Spinal cord (tissue), 10 donors: ENCODE results near the gene KCTD3. TPM values are rescaled to one million over a fixed set of nuclear protein-coding genes. Genes with fewer than 3 reads are reported as not detected.

ENCODE experiments used
- DNase-seq, 6 donors: peaks; one replicate each; pipeline versions ENCODE4 v3.0.0 to v3.0.0-alpha.2; 2013 to 2015; ENCODE audit warnings: low spot score in 6 of 6, low read depth in 4 of 6
- H3K27ac ChIP-seq: one replicate; pipeline ENCODE4 v1.5.1; 2013; ENCODE audit warnings: low read depth, low read length, control low read depth
- H3K27me3 ChIP-seq: one replicate; pipeline ENCODE4 v1.6.1; 2013; ENCODE audit warnings: low read length; ENCODE audit not compliant: control insufficient read depth, insufficient read depth
- H3K36me3 ChIP-seq: one replicate; pipeline ENCODE4 v1.6.1; 2013; ENCODE audit warnings: low read length; ENCODE audit not compliant: control insufficient read depth, insufficient read depth
- H3K4me1 ChIP-seq: one replicate; pipeline ENCODE4 v1.6.1; 2013; ENCODE audit warnings: low read length; ENCODE audit not compliant: control insufficient read depth, insufficient read depth
- H3K4me3 ChIP-seq: one replicate; pipeline ENCODE4 v1.5.1; 2013; ENCODE audit warnings: low read depth, low read length, control low read depth
- H3K9me3 ChIP-seq: one replicate; pipeline ENCODE4 v1.6.1; 2013; ENCODE audit warnings: low read length; ENCODE audit not compliant: control insufficient read depth, insufficient read depth
- WGBS: methylation state at CpG from one replicate; pipeline ENCODE4 v1.1.5; 2013; ENCODE audit warnings: missing lambda C conversion rate; ENCODE audit not compliant: insufficient coverage; 5-methylcytosine and 5-hydroxymethylcytosine counted together
- polyA plus RNA-seq, 2 donors: library from polyadenylated mRNA; unstranded; fragments of 120-200 nt; gene quantifications; one replicate each; pipeline ENCODE4 v1.2.1, GENCODE V29; 2013; ENCODE audit not compliant: insufficient read length in 2 of 2
- total RNA-seq, 2 donors: library from RNA; depleted of rRNA in 1 of 2; stranded (reverse); fragments of 120-200 nt in 1 of 2; fragments of >200 nt in 1 of 2; gene quantifications; one replicate each; pipeline versions ENCODE4 v1.2.3 to v1.2.4, GENCODE V29; 2013 to 2014
- donor health status: healthy.

KCTD3 gene
- total and polyA plus RNA-seq, 4 donors, result 56.0 to 85.5 (median 70.5) TPM

GRCh38 chr1:215617979-215618378, 50.9 kb downstream of the KCTD3 start:
- H3K4me3 ChIP-seq, result no peak overlapping the region
- WGBS, result no CpG with 5 or more reads among the region's 1 CpG

GRCh38 chr1:215623162-215623561, 56.1 kb downstream of the KCTD3 start:
- no CpG with 5 or more reads among the region's 4 CpGs for WGBS
- Histone ChIP-seq H3K27me3 (no peaks in the 10 kb centered on the region), H3K9me3 (no peaks in the 10 kb centered on the region), H3K4me3 (no peak overlapping the region), H3K27ac (no peak overlapping the region), H3K4me1 (no peaks in the 10 kb centered on the region), H3K36me3 (no peaks in the 10 kb centered on the region)
- peak in 1 of 6 donors; percentile 11 for DNase-seq

More at GRCh38 chr1:215617979-215618378, 50.9 kb downstream of the KCTD3 start:
- Histone ChIP-seq H3K27me3 (no peaks in the 10 kb centered on the region), H3K9me3 (peaks cover 2% of the 10 kb centered on the region), H3K4me1 (no peaks in the 10 kb centered on the region), H3K27ac (no peak overlapping the region), H3K36me3 (peaks cover 11% of the 10 kb centered on the region)
- no peak for DNase-seq

GRCh38 chr1:215625949-215626348, 58.8 kb downstream of the KCTD3 start:
- DNase-seq, result no peak
- Histone ChIP-seq H3K9me3 (no peaks in the 10 kb centered on the region), H3K4me1 (no peaks in the 10 kb centered on the region), H3K4me3 (no peak overlapping the region), H3K27me3 (no peaks in the 10 kb centered on the region), H3K27ac (no peak overlapping the region), H3K36me3 (no peaks in the 10 kb centered on the region)

GRCh38 chr1:215631040-215631439, 63.9 kb downstream of the KCTD3 start:
- Histone ChIP-seq H3K4me1 (no peaks in the 10 kb centered on the region), H3K27ac (no peak overlapping the region), H3K9me3 (no peaks in the 10 kb centered on the region), H3K27me3 (no peaks in the 10 kb centered on the region), H3K36me3 (no peaks in the 10 kb centered on the region), H3K4me3 (no peak overlapping the region)
- WGBS, result 91% methylated on average over 1 of the region's 1 CpG
- no peak for DNase-seq

- Histone ChIP-seq H3K36me3 (no peaks in the 10 kb centered on the region), H3K27ac (no peak overlapping the region), H3K27me3 (no peaks in the 10 kb centered on the region), H3K9me3 (no peaks in the 10 kb centered on the region), H3K4me1 (peaks cover 2% of the 10 kb centered on the region), H3K4me3 (no peak overlapping the region)
- DNase-seq, result peak in 1 of 6 donors; percentile 7
- WGBS, result 75% methylated on average over 1 of the region's 3 CpGs
Measured at GRCh38 chr1:215631489-215631888, 64.4 kb downstream of the KCTD3 start.

- Histone ChIP-seq H3K9me3 (no peaks in the 10 kb centered on the region), H3K4me1 (peaks cover 4% of the 10 kb centered on the region), H3K4me3 (no peak overlapping the region), H3K36me3 (no peaks in the 10 kb centered on the region), H3K27me3 (no peaks in the 10 kb centered on the region), H3K27ac (no peak overlapping the region)
- no peak for DNase-seq
- WGBS, result 100% methylated on average over 4 of the region's 6 CpGs
Measured at GRCh38 chr1:215635827-215636226, 68.7 kb downstream of the KCTD3 start.

GRCh38 chr1:215636258-215636965, 69.3 kb downstream of the KCTD3 start:
- H3K27me3 ChIP-seq, result no peaks in the 10 kb centered on the region
- no peaks in the 10 kb centered on the region for H3K9me3 ChIP-seq
- 57% methylated on average over 5 of the region's 9 CpGs for WGBS
- H3K4me1 ChIP-seq, result peaks cover 4% of the 10 kb centered on the region
- peak overlapping the region; percentile 0 for H3K27ac ChIP-seq
- peak in 1 of 6 donors; percentile 15 for DNase-seq
- H3K4me3 ChIP-seq, result no peak overlapping the region
- no peaks in the 10 kb centered on the region for H3K36me3 ChIP-seq

- peak in 5 of 6 donors; percentile 13 to 76 (median 40) for DNase-seq
- no peaks in the 10 kb centered on the region for H3K27me3 ChIP-seq
- H3K36me3 ChIP-seq, result no peaks in the 10 kb centered on the region
- H3K27ac ChIP-seq, result peak overlapping the region; percentile 0
- H3K9me3 ChIP-seq, result no peaks in the 10 kb centered on the region
- H3K4me1 ChIP-seq, result peaks cover 4% of the 10 kb centered on the region
- WGBS, result 34% methylated on average over 6 of the region's 7 CpGs
- no peak overlapping the region for H3K4me3 ChIP-seq
Measured at GRCh38 chr1:215637041-215637573, 70.0 kb downstream of the KCTD3 start.

- no peak for DNase-seq
- Histone ChIP-seq H3K27me3 (no peaks in the 10 kb centered on the region), H3K9me3 (no peaks in the 10 kb centered on the region), H3K36me3 (no peaks in the 10 kb centered on the region), H3K27ac (no peak overlapping the region), H3K4me1 (peaks cover 4% of the 10 kb centered on the region), H3K4me3 (no peak overlapping the region)
- 100% methylated on average over 1 of the region's 18 CpGs for WGBS
Measured at GRCh38 chr1:215640429-215641148, 73.5 kb downstream of the KCTD3 start.
